BJ (cell line): ENCODE measurements around the gene HHAT. TPM values are rescaled to one million over a fixed set of nuclear protein-coding genes. Genes with fewer than 3 reads are reported as not detected.
"Not testable (repeated sequence)": the region's sequence is repeated elsewhere in the genome, so short reads cannot be mapped to it uniquely, and the experiment has no call there.

Experiments used
- CTCF ChIA-PET: fragments of 350-600 bp; formaldehyde crosslinking; extraction: SDS; loops from one replicate; lab custom pipeline; 2021; ENCODE audit warnings: antibody characterized with exemption, inconsistent platforms; lab: Yijun Ruan, JAX
- POLR2A ChIA-PET: fragments of 300-600 bp; sonication (Branson Sonifier 250); formaldehyde crosslinking; extraction: SDS; loops from one replicate; lab custom pipeline; 2021; ENCODE audit warnings: antibody characterized with exemption; lab: Charles Lee
- DNase-seq: peaks from one replicate; pipeline ENCODE4 v3.0.0-alpha.2; 2011; ENCODE audit warnings: low read depth
- H3K27me3 ChIP-seq: 2 replicates; pipeline ENCODE4 v1.6.0; 2011; ENCODE audit warnings: low read length; ENCODE audit not compliant: control insufficient read depth, insufficient read depth
- H3K36me3 ChIP-seq: 2 replicates; pipeline ENCODE4 v1.5.1; 2011; ENCODE audit warnings: low read length; ENCODE audit not compliant: control insufficient read depth, insufficient read depth
- H3K4me3 ChIP-seq: 2 replicates; pipeline ENCODE4 v1.5.1; 2011; ENCODE audit warnings: low read depth, mild to moderate bottlenecking, control low read depth, low read length
- polyA plus RNA-seq: library from polyadenylated mRNA; depleted of rRNA; stranded (reverse); fragments of >200 nt; gene quantifications from 2 replicates; pipeline ENCODE4 v1.2.3, GENCODE V29; 2011
- TF ChIP-seq, protein P1 (sequence below): IDR thresholded peaks from 2 replicates; pipeline ENCODE4 v1.5.1; 2011; ENCODE audit warnings: low read depth, mild to moderate bottlenecking, control low read depth, inconsistent platforms, low read length, moderate library complexity; ENCODE audit not compliant: insufficient read depth

Gene HHAT
- polyA plus RNA-seq, 1 experiment: 6.6 TPM

DNA sequence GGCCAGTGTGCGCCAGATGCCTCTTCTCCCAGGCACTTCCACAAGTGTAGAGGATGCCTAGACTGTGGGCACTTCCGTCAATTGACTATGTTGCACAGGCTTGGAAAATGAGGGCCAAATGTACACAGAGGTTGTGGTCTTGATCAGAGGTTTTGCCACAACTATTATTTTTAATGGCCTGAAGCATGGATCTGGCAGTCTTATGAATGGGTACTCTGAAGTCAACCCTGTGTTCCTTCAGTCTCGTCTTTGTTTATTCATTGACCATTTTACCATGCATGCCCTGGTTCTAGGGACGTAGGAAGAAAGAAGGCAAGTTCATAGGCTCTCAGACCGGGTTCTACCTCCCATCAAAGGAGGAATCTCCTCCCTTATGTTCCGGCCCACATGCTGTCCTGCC is 329.1 kb downstream of the HHAT start:
- Histone ChIP-seq H3K27me3 (no peaks in the 10 kb centered on the region), H3K4me3 (no peak overlapping the region), H3K36me3 (no peaks in the 10 kb centered on the region)
- ChIA-PET CTCF (no interaction called here), POLR2A (no interaction called here)
- DNase-seq: no peak
- TF ChIP-seq, protein P1, sequence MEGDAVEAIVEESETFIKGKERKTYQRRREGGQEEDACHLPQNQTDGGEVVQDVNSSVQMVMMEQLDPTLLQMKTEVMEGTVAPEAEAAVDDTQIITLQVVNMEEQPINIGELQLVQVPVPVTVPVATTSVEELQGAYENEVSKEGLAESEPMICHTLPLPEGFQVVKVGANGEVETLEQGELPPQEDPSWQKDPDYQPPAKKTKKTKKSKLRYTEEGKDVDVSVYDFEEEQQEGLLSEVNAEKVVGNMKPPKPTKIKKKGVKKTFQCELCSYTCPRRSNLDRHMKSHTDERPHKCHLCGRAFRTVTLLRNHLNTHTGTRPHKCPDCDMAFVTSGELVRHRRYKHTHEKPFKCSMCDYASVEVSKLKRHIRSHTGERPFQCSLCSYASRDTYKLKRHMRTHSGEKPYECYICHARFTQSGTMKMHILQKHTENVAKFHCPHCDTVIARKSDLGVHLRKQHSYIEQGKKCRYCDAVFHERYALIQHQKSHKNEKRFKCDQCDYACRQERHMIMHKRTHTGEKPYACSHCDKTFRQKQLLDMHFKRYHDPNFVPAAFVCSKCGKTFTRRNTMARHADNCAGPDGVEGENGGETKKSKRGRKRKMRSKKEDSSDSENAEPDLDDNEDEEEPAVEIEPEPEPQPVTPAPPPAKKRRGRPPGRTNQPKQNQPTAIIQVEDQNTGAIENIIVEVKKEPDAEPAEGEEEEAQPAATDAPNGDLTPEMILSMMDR: no peak

DNA sequence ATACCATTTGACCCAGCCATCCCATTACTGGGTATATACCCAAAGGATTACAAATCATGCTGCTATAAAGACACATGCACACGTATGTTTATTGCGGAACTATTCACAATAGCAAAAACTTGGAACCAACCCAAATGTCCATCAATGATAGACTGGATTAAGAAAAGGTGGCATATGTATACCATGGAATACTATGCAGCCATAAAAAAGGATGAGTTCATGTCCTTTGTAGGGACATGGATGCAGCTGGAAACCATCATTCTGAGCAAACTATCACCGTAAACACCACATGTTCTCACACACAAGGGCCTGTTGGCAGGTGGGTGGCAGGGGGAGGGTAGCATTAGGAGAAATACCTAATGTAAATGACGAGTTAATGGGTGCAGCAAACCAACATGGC is 332.8 kb downstream of the HHAT start:
- H3K36me3 ChIP-seq, CTCF ChIA-PET, H3K27me3 ChIP-seq, DNase-seq, POLR2A ChIA-PET, H3K4me3 ChIP-seq: not testable (repeated sequence)

DNA sequence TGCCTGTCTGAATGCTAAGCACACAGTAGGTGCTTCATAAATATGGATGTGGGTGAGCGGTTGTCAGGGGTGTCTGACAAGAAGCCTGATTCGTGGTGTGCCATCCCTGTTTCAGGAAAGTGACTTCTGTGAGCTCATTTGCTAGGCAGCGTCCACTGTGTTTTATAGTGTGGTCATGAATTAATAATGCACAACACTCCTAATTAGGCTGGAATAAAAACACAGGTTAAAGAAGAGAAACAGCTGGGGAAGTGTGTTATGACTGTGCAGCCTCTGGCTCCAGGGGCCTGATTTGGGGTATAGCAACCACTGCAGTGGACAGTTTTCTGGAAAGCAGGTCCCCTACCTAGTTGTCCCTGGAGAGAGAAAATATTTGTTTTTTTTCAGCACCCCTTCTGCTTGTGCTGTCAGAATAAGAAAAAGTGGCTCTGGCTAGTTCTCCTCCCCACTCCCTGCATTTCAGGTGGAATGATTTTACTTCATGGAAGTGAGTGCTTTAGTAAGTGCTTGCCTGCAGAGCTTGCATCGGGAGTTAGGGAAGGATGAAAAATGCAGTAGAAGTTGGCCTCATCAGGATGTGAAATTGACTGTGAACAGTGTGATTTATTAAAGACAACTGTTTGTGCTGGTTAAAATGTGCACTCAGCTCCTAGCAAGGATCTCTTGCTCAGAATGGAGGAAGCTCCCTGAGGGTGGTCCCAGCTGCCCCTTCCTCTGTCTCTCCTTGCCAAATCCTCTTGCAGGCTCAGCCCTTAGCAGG is 333.8 kb downstream of the HHAT start:
- H3K27me3 ChIP-seq: no peaks in the 10 kb centered on the region
- ChIA-PET POLR2A (no interaction called here), CTCF (interaction anchor here (1.7 kb wide), 1 partner anchor 16 kb away, joined by 5 read pairs; no protein-coding TSS in a partner anchor)
- DNase-seq: no peak
- TF ChIP-seq, protein P1: no peak
- no peaks in the 10 kb centered on the region for H3K36me3 ChIP-seq
- no peak overlapping the region for H3K4me3 ChIP-seq

DNA sequence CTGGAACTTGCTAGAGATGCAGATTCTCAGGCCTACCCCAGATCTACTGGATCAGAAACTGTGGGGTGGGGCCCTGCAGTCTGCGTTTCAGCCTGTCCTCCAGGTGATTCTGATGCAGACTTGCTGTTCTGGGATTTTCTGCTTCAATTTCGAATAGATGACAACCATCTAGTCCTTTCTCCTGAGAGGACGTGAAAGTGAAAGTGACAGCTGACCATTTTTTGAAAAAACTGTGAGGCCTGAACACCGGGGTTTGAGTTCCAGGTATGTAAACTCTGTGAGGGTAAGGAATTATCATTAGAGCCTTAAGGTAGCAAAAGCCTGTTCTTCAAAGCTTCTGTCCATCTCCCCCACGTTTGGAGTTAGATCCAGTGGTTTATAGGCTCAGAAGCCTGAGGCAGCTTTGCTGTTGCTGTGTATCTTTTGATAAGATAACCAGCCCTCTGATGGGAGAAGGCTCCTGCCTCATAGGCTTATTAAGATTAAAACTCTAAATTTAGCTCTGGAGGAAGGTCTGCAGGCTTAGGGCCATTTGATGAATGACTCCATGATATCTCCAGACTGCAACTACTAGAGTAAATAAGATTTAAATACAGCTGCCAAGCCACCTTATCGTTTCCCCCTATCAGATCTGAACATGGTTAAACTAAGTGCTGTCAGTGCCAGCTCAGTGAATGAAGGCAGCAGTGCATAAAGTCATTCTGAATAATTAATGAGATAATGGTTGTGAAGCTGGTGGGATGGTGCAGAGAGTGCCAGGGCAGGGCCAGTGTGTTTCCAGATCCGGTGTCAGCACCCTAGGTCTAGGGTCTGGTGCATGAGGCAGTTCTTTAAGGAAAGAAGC is 335.2 kb downstream of the HHAT start:
- TF ChIP-seq, protein P1: no peak
- no peaks in the 10 kb centered on the region for H3K27me3 ChIP-seq
- ChIA-PET POLR2A (no interaction called here), CTCF (interaction anchor here (0.7 to 1.7 kb wide), 3 partner anchors 11 to 262 kb away, joined by 3 to 5 read pairs (median 3); no protein-coding TSS in a partner anchor)
- no peak overlapping the region for H3K4me3 ChIP-seq
- no peaks in the 10 kb centered on the region for H3K36me3 ChIP-seq
- DNase-seq: no peak

DNA sequence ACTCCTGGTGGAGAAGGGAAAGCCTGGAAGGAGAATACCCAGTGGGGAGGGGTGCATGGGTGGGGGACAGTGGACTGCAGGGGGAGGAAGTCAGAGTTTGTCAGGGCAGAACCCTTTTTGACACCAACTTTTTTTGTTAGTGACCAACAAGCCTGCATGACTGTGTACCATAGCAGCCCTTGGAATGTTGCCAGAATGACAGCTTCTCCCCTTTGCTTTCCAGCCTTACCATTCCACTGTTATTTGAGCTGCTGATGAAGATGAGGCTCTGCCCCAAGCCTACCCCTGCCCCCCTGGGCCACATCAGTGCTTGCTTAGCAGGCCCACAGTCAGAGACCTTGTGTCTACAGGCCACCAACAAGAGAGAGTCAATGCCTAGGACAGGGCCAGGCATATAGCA is 341.2 kb downstream of the HHAT start:
- no peaks in the 10 kb centered on the region for H3K36me3 ChIP-seq
- CTCF ChIA-PET: interaction anchor here (1.3 kb wide), 1 partner anchor 11 kb away, joined by 4 read pairs; no protein-coding TSS in a partner anchor
- DNase-seq: no peak
- POLR2A ChIA-PET: no interaction called here
- no peak overlapping the region for H3K4me3 ChIP-seq
- TF ChIP-seq, protein P1: no peak
- no peaks in the 10 kb centered on the region for H3K27me3 ChIP-seq
